KMS-11 (cell line): ENCODE results near the gene TSPAN3.

Experiments
- H2AFZ ChIP-seq: fragments of 200-600 bp; sonication (generic); 2 replicates; pipeline ENCODE4 v1.6.1; 2016; ENCODE audit warnings: antibody characterized with exemption, mixed run types, low read depth
- H3K27ac ChIP-seq: fragments of 200-600 bp; sonication (generic); 2 replicates; pipeline ENCODE4 v1.6.1; 2016; ENCODE audit warnings: mild to moderate bottlenecking, mixed run types
- H3K27me3 ChIP-seq: fragments of 200-600 bp; sonication (generic); 2 replicates; pipeline ENCODE4 v1.6.1; 2017; ENCODE audit warnings: mild to moderate bottlenecking, low read depth, mixed run types, moderate library complexity; ENCODE audit not compliant: insufficient read depth
- H3K36me3 ChIP-seq: fragments of 200-600 bp; sonication (generic); 2 replicates; pipeline ENCODE4 v1.6.1; 2017; ENCODE audit warnings: mild to moderate bottlenecking, mixed run types; ENCODE audit not compliant: insufficient read depth
- H3K4me1 ChIP-seq: fragments of 200-600 bp; sonication (generic); 2 replicates; pipeline ENCODE4 v1.6.1; 2016; ENCODE audit warnings: mild to moderate bottlenecking, low read depth, mixed run types; ENCODE audit not compliant: poor library complexity, severe bottlenecking
- H3K4me2 ChIP-seq: fragments of 200-600 bp; sonication (generic); 2 replicates; pipeline ENCODE4 v1.7.0; 2016; ENCODE audit warnings: mild to moderate bottlenecking, mixed run types
- H3K4me3 ChIP-seq: fragments of 200-600 bp; sonication (generic); IDR thresholded peaks from 2 replicates; pipeline ENCODE4 v1.6.1; 2017; ENCODE audit warnings: low read depth, low read length, mixed read lengths; ENCODE audit not compliant: insufficient read depth
- H3K79me2 ChIP-seq: fragments of 200-600 bp; sonication (generic); 2 replicates; pipeline ENCODE4 v1.6.1; 2016; ENCODE audit warnings: low read depth, mixed run types; ENCODE audit not compliant: insufficient read depth
- H3K9ac ChIP-seq: fragments of 200-600 bp; sonication (generic); 2 replicates; pipeline ENCODE4 v1.6.1; 2016; ENCODE audit warnings: mild to moderate bottlenecking, mixed run types
- H4K20me1 ChIP-seq: fragments of 200-600 bp; sonication (generic); 2 replicates; pipeline ENCODE4 v1.6.1; 2016; ENCODE audit warnings: mild to moderate bottlenecking, mixed run types; ENCODE audit not compliant: insufficient read depth
- TF ChIP-seq, protein P1 (sequence below): fragments of 200-600 bp; sonication (generic); conservative IDR thresholded peaks from 2 replicates; pipeline ENCODE4 v1.6.1; 2017; ENCODE audit warnings: low read depth, mild to moderate bottlenecking, antibody characterized with exemption, low read length, moderate library complexity, mixed read lengths

The TSPAN3 gene

DNA sequence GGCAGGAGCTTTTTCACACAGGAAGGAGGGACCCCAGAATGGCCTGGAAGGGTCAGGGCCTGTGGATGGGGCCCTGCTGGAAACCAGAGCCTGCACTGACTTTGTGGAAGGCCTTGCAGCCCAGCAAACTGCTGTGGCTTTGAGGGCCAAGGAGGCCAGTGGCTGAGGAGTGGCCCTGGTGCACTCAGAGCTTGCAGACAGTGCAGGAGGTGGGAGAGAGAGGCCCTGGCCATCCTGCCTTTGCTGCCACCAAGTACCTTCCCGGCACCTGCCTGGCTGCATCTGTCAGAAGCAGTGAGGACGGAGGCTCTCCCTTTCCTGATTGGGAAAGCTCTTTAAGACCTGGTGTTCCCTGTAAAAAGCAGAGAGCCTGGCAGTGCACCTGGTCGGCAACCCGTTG, 69.6 kb downstream of the TSPAN3 start:
- Histone ChIP-seq H3K36me3 (no peaks in the 10 kb centered on the region), H3K9ac (no peak overlapping the region), H2AFZ (no peak overlapping the region), H3K4me1 (peaks cover 10% of the 10 kb centered on the region), H3K4me2 (no peak overlapping the region), H3K79me2 (no peaks in the 10 kb centered on the region), H3K27ac (no peak overlapping the region), H4K20me1 (no peaks in the 10 kb centered on the region), H3K4me3 (no peak overlapping the region), H3K27me3 (no peaks in the 10 kb centered on the region)
- TF ChIP-seq, protein P1, sequence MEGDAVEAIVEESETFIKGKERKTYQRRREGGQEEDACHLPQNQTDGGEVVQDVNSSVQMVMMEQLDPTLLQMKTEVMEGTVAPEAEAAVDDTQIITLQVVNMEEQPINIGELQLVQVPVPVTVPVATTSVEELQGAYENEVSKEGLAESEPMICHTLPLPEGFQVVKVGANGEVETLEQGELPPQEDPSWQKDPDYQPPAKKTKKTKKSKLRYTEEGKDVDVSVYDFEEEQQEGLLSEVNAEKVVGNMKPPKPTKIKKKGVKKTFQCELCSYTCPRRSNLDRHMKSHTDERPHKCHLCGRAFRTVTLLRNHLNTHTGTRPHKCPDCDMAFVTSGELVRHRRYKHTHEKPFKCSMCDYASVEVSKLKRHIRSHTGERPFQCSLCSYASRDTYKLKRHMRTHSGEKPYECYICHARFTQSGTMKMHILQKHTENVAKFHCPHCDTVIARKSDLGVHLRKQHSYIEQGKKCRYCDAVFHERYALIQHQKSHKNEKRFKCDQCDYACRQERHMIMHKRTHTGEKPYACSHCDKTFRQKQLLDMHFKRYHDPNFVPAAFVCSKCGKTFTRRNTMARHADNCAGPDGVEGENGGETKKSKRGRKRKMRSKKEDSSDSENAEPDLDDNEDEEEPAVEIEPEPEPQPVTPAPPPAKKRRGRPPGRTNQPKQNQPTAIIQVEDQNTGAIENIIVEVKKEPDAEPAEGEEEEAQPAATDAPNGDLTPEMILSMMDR, result no peak

DNA sequence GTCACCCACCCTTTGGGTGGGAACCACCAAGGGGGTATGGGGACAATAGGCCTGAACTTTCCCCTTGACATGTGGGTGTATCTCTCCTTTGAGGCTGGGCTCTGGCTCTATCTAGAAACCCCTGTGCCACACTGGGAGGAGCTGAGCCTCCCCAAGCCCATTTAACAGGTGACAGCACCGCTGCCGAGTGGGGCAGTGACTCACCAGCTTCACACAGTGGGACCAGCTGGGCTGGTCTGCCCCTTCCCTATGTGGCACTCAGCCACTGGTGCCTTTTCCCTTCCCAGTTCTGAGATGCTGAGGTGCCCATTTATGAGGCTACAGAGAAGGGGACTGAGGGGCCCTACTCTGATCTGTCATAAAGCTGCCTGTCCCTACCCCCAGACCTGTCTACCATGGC, 70.9 kb downstream of the TSPAN3 start:
- Histone ChIP-seq H2AFZ (no peak overlapping the region), H3K4me3 (no peak overlapping the region), H3K27me3 (no peaks in the 10 kb centered on the region), H4K20me1 (no peaks in the 10 kb centered on the region), H3K9ac (no peak overlapping the region), H3K79me2 (no peaks in the 10 kb centered on the region), H3K4me1 (peaks cover 10% of the 10 kb centered on the region), H3K36me3 (no peaks in the 10 kb centered on the region), H3K27ac (no peak overlapping the region), H3K4me2 (no peak overlapping the region)
- TF ChIP-seq, protein P1, result no peak

DNA sequence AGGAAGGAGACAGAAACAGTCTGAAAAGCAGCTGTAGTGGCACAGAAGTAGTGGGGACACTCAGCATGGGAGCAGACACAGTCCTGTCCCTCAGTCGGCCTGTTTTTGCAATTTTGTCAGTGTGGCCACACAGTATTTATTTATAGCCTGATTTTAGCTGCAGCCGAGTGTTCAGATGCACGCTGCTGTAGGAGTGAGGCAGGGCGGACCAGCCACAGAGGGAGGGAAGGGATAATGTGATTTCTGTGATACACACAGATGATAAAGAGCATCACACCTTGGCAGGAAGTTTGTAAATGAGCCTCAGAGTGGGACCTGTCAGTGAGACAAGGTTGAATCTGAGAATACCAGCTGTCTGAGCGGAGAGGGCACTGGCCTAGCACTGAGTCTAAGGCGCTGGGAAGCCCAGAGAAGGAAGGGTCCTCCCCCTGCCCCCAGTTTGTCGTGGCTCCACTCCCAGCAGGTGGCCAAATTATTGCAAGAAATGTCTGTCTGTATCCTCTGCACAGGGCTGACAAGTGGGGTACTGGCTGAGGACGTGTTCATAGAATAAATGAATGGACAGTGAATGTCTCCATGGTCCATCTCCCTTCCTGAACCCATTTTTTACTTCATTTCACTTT, 72.1 kb downstream of the TSPAN3 start:
- TF ChIP-seq, protein P1, result no peak
- Histone ChIP-seq H3K9ac (no peak overlapping the region), H3K36me3 (no peaks in the 10 kb centered on the region), H3K79me2 (no peaks in the 10 kb centered on the region), H3K4me2 (no peak overlapping the region), H3K4me1 (peaks cover 10% of the 10 kb centered on the region), H4K20me1 (no peaks in the 10 kb centered on the region), H3K27ac (no peak overlapping the region), H3K27me3 (no peaks in the 10 kb centered on the region), H3K4me3 (no peak overlapping the region), H2AFZ (no peak overlapping the region)

- Histone ChIP-seq H2AFZ (no peak overlapping the region), H3K27me3 (no peaks in the 10 kb centered on the region), H3K4me1 (no peaks in the 10 kb centered on the region), H4K20me1 (no peaks in the 10 kb centered on the region), H3K4me3 (no peak overlapping the region), H3K4me2 (no peak overlapping the region), H3K36me3 (no peaks in the 10 kb centered on the region), H3K27ac (no peak overlapping the region), H3K79me2 (no peaks in the 10 kb centered on the region), H3K9ac (no peak overlapping the region)
- TF ChIP-seq, protein P1, result no peak
These were observed 74.1 kb downstream of the TSPAN3 start for GRCh38 chr15:76996526-76997401.
